HG03108 (cell line): ENCODE results near the gene SVIL.
"Not testable (repeated sequence)": the region's sequence is repeated elsewhere in the genome, so short reads cannot be mapped to it uniquely, and the experiment has no call there.

Experiments
- ATAC-seq: cut with Tn5 transposase; IDR thresholded peaks from one replicate; pipeline ENCODE4 v1.9.1; 2021; ENCODE audit warnings: moderate library complexity; ENCODE audit not compliant: unreplicated experiment

Gene SVIL

GRCh38 chr10:29522061-29522855 is 112.5 kb downstream of the SVIL start:
- ATAC-seq, result no peak

GRCh38 chr10:29519659-29520058 is 115.1 kb downstream of the SVIL start:
- ATAC-seq, result no peak

GRCh38 chr10:29517352-29517923 is 117.3 kb downstream of the SVIL start:
- no peak for ATAC-seq

GRCh38 chr10:29516309-29516932 is 118.3 kb downstream of the SVIL start:
- ATAC-seq, result not testable (repeated sequence)

GRCh38 chr10:29515879-29516278 is 118.9 kb downstream of the SVIL start:
- ATAC-seq, result not testable (repeated sequence)

- ATAC-seq, result not testable (repeated sequence)
Measured at GRCh38 chr10:29515104-29515503, 119.7 kb downstream of the SVIL start.

GRCh38 chr10:29514306-29514705 is 120.5 kb downstream of the SVIL start:
- ATAC-seq, result no peak

GRCh38 chr10:29512425-29512974 is 122.3 kb downstream of the SVIL start:
- no peak for ATAC-seq

- ATAC-seq, result not testable (repeated sequence)
Measured at GRCh38 chr10:29511806-29512205, 123.0 kb downstream of the SVIL start.

GRCh38 chr10:29510483-29511157 is 124.2 kb downstream of the SVIL start:
- ATAC-seq, result not testable (repeated sequence)

GRCh38 chr10:29508554-29509244 is 126.1 kb downstream of the SVIL start:
- ATAC-seq, result no peak

- not testable (repeated sequence) for ATAC-seq
Measured at GRCh38 chr10:29507750-29508149, 127.0 kb downstream of the SVIL start.

- ATAC-seq, result not testable (repeated sequence)
Measured at GRCh38 chr10:29506324-29506921, 128.3 kb downstream of the SVIL start.

GRCh38 chr10:29502351-29502750 is 132.4 kb downstream of the SVIL start:
- ATAC-seq, result no peak

- ATAC-seq, result no peak
Measured at GRCh38 chr10:29501692-29502091, 133.1 kb downstream of the SVIL start.

- ATAC-seq, result no peak
Measured at GRCh38 chr10:29499993-29500537, 134.7 kb downstream of the SVIL start.

GRCh38 chr10:29496341-29497162 is 138.2 kb downstream of the SVIL start:
- ATAC-seq, result no peak

GRCh38 chr10:29495366-29495765 is 139.4 kb downstream of the SVIL start:
- ATAC-seq, result no peak

GRCh38 chr10:29493697-29494096 is 141.1 kb downstream of the SVIL start:
- no peak for ATAC-seq
